Neural progenitor cell (in vitro differentiated cells): ENCODE results near the gene POLD4. TPM values are rescaled to one million over a fixed set of nuclear protein-coding genes. Genes with fewer than 3 reads are reported as not detected.

Source experiments
- DNase-seq: peaks from one replicate; pipeline ENCODE4 v3.0.0-alpha.2; 2016; ENCODE audit warnings: low spot score
- H2AFZ ChIP-seq: fragments of 200-600 bp; sonication (generic); replicated peaks from 2 replicates; pipeline ENCODE4 v1.6.1; 2016; ENCODE audit warnings: antibody characterized with exemption
- H3F3A ChIP-seq: fragments of 200-600 bp; sonication (generic); 2 replicates; pipeline ENCODE4 v1.6.1; 2016; ENCODE audit warnings: antibody characterized with exemption, low read depth
- H3K27ac ChIP-seq: fragments of 200-600 bp; sonication (generic); 2 replicates; pipeline ENCODE4 v1.5.1; 2016; ENCODE audit warnings: mild to moderate bottlenecking
- H3K27me3 ChIP-seq: fragments of 200-600 bp; sonication (generic); 2 replicates; pipeline ENCODE4 v1.6.1; 2016; ENCODE audit warnings: mild to moderate bottlenecking, moderate library complexity
- H3K36me3 ChIP-seq: fragments of 200-600 bp; sonication (generic); 2 replicates; pipeline ENCODE4 v1.5.1; 2016
- H3K4me1 ChIP-seq: fragments of 200-600 bp; sonication (generic); 2 replicates; pipeline ENCODE4 v1.6.1; 2016; ENCODE audit warnings: mixed run types
- H3K4me2 ChIP-seq: fragments of 200-600 bp; sonication (generic); 2 replicates; pipeline ENCODE4 v1.6.1; 2016
- H3K4me3 ChIP-seq: fragments of 200-600 bp; sonication (generic); 2 replicates; pipeline ENCODE4 v1.5.1; 2016
- H3K79me2 ChIP-seq: fragments of 200-600 bp; sonication (generic); 2 replicates; pipeline ENCODE4 v1.6.1; 2016; ENCODE audit warnings: low read depth
- H3K9ac ChIP-seq: fragments of 200-600 bp; sonication (generic); 2 replicates; pipeline ENCODE4 v1.6.1; 2016
- H3K9me3 ChIP-seq: fragments of 200-600 bp; sonication (generic); 2 replicates; pipeline ENCODE4 v1.5.1; 2016; ENCODE audit warnings: low read depth
- H4K20me1 ChIP-seq: fragments of 200-600 bp; sonication (generic); 2 replicates; pipeline ENCODE4 v1.6.1; 2016; ENCODE audit warnings: low read depth
- H3K27ac Mint-ChIP-seq: 3 replicates; pipeline ENCODE4 v1.8.0; 2021; ENCODE audit warnings: mixed read lengths
- H3K27me3 Mint-ChIP-seq: 2 replicates; pipeline ENCODE4 v1.8.0; 2022; ENCODE audit warnings: low read depth, mild to moderate bottlenecking, inconsistent platforms, moderate library complexity, mixed read lengths; ENCODE audit not compliant: insufficient read depth
- H3K36me3 Mint-ChIP-seq: 3 replicates; pipeline ENCODE4 v1.8.0; 2021; ENCODE audit warnings: mixed read lengths
- H3K4me1 Mint-ChIP-seq: 3 replicates; pipeline ENCODE4 v1.8.0; 2021; ENCODE audit warnings: mixed read lengths
- H3K4me3 Mint-ChIP-seq: 3 replicates; pipeline ENCODE4 v1.8.0; 2021; ENCODE audit warnings: mild to moderate bottlenecking, moderate library complexity, mixed read lengths
- H3K9me3 Mint-ChIP-seq: 3 replicates; pipeline ENCODE4 v1.8.0; 2020; ENCODE audit warnings: mixed read lengths
- EZH2 ChIP-seq: fragments of 200-600 bp; sonication (generic); IDR thresholded peaks from 2 replicates; pipeline ENCODE4 v1.6.1; 2017; ENCODE audit warnings: antibody characterized with exemption, mild to moderate bottlenecking, moderate library complexity
- EZH2phosphoT487 ChIP-seq: fragments of 200-600 bp; sonication (generic); IDR thresholded peaks from 2 replicates; pipeline ENCODE4 v1.6.1; 2017; ENCODE audit warnings: antibody characterized with exemption
- total RNA-seq: library from RNA; depleted of rRNA; stranded (reverse); fragments of >200 nt; gene quantifications from 2 replicates; pipeline ENCODE4 v1.2.3, GENCODE V29; 2015; ENCODE audit warnings: low replicate concordance
- TF ChIP-seq, protein P1 (sequence below): fragments of 200-600 bp; sonication (generic); IDR thresholded peaks from 2 replicates; pipeline ENCODE4 v1.5.1; 2017; ENCODE audit warnings: antibody characterized with exemption, mild to moderate bottlenecking

The POLD4 gene
- total RNA-seq, 1 donor from 2014 or later: 1.1 TPM

DNA sequence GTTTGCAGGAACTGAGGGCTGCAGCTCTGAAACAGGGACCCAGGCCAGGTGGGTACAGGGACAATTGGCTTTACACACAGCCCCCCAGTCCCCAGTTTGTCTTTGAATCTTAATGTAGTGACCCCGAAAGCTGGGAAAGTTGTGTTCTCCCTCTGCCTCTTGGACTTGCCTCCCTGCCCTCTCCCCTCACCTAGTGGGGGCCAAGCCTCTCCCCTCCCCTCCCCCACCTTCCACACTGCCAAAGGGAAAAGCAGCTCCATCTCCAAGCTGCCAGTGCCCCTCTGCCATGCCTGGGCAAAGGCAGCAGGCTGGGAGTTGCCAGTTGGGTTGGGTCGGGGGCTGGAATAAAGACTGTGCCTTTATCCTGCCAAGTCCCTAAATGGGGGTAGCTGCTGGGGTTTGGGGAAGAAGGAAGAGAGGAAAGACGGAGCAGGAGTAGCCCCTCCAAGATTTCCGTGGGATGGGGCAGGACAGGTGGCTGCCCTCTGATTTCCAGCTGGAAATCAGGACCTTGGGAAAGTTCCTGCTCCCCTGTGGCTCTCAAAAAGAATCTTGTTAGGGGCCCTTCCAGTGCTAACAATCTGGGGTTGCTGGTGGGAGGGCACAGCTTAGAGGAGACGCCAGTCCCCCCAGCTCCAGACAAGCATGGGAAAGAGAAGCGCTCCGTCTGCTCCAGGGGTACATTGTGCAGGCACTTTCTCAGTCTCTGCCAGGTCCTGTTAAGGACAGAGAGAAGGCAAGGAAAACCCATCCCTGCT, 22.9 kb upstream of the POLD4 start:
- Mint-ChIP-seq H3K4me3 (peak overlapping the region; percentile 72), H3K27me3 (peaks cover 18% of the 10 kb centered on the region), H3K36me3 (no peaks in the 10 kb centered on the region), H3K9me3 (no peaks in the 10 kb centered on the region), H3K4me1 (peaks cover 38% of the 10 kb centered on the region), H3K27ac (no peak overlapping the region)
- Histone ChIP-seq H4K20me1 (peaks cover 9% of the 10 kb centered on the region), H3K9ac (no peak overlapping the region), H3K27ac (no peak overlapping the region), H3K4me1 (peaks cover 44% of the 10 kb centered on the region), H3K79me2 (no peaks in the 10 kb centered on the region), H3K4me3 (peak overlapping the region; percentile 32), H3K27me3 (peaks cover 68% of the 10 kb centered on the region), H3K9me3 (no peaks in the 10 kb centered on the region), H3K36me3 (no peaks in the 10 kb centered on the region), H2AFZ (no peak overlapping the region), H3F3A (peaks cover 45% of the 10 kb centered on the region), H3K4me2 (peak overlapping the region; percentile 92)
- peak; percentile 45 for DNase-seq
- TF ChIP-seq EZH2phosphoT487: no peak

DNA sequence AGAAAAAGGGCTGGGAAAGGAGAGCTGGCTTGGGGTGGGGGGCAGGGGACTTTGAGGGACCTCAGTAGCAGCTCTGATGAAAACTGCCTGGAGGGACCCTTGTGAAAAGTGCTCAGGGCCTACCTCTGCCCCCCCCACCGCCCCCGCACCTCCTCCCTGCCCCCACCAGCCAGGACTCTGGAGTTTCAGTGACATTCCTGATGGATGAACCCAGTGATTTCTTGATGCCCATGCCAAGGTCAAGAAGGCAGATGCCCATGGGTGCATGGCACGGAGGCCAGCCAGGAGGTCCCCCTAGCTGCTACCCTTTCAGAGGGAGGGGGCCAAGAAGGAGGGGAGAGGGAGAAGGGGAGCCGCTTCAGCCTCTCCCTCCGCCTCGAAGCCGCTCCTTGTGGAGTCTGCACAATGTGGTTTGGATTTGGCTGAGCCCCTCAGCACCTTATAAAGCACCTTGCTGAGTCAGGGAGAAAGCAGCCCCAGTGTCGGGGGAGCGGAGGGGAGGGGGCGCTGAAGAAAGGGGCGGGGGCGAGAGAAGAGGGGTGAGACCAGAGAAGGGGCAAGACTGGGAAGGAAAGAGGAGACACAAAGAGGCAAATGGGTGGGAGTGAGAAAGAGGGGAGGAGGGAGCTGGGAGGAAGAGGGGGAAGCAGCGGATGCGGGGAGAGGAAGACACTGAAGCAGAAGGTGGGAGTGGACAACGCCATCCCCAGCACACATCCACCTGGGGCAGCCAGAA, 22.1 kb upstream of the POLD4 start:
- TF ChIP-seq, protein P1, sequence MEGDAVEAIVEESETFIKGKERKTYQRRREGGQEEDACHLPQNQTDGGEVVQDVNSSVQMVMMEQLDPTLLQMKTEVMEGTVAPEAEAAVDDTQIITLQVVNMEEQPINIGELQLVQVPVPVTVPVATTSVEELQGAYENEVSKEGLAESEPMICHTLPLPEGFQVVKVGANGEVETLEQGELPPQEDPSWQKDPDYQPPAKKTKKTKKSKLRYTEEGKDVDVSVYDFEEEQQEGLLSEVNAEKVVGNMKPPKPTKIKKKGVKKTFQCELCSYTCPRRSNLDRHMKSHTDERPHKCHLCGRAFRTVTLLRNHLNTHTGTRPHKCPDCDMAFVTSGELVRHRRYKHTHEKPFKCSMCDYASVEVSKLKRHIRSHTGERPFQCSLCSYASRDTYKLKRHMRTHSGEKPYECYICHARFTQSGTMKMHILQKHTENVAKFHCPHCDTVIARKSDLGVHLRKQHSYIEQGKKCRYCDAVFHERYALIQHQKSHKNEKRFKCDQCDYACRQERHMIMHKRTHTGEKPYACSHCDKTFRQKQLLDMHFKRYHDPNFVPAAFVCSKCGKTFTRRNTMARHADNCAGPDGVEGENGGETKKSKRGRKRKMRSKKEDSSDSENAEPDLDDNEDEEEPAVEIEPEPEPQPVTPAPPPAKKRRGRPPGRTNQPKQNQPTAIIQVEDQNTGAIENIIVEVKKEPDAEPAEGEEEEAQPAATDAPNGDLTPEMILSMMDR: no peak
- TF ChIP-seq EZH2phosphoT487 (no peak), EZH2 (no peak)
- Histone ChIP-seq H3K27ac (no peak overlapping the region), H3K4me1 (peaks cover 51% of the 10 kb centered on the region), H3K27me3 (peaks cover 73% of the 10 kb centered on the region), H3F3A (peaks cover 46% of the 10 kb centered on the region), H4K20me1 (peaks cover 16% of the 10 kb centered on the region), H3K4me3 (peak overlapping the region; percentile 32), H3K79me2 (no peaks in the 10 kb centered on the region), H3K9ac (no peak overlapping the region), H3K4me2 (peak overlapping the region; percentile 92), H3K9me3 (no peaks in the 10 kb centered on the region), H3K36me3 (no peaks in the 10 kb centered on the region), H2AFZ (peak overlapping the region; percentile 38)
- peak; percentile 41 for DNase-seq
- Mint-ChIP-seq H3K4me3 (peak overlapping the region; percentile 72), H3K9me3 (no peaks in the 10 kb centered on the region), H3K27ac (no peak overlapping the region), H3K27me3 (peaks cover 23% of the 10 kb centered on the region), H3K4me1 (peaks cover 44% of the 10 kb centered on the region), H3K36me3 (no peaks in the 10 kb centered on the region)

DNA sequence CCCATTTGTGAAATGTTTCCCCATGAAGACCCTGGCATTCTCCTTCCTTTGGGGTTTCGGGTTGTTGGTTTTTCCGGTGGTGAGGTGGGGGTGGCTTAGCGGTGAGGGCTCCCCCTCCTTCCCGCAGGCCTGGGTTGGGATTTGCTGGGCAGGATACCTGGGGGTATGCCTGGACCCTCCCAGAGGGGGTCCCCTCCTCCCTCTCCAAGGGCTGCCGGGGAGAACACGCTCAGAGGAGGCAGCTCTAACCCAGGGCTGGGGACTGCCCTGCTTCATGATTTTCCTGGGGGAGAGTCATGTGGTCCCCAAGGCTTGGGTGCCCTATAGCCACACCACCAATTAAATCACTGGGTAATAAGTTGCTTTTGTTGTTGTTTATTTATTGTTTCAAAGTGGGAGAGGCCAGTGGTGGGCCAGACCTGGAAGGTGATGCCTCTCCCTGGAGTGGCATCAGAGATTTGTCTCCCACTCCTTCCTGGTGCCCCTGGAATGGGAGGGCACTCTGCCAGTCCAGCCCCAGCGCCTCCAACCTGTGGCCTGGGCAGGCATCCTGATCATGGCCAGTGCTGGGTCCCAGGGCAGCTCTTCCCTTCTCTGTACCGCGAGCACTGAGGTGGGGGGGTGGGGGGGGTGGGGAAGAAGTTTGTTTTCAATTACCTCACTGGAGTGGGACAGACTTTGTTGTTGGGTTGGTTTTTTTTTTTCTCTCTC, 21.4 kb upstream of the POLD4 start:
- peaks cover 46% of the 10 kb centered on the region for H3F3A ChIP-seq
- no peak overlapping the region for H3K27ac ChIP-seq
- peak overlapping the region; percentile 88 for H3K4me3 ChIP-seq
- H3K9me3 Mint-ChIP-seq: no peaks in the 10 kb centered on the region
- no peaks in the 10 kb centered on the region for H3K79me2 ChIP-seq
- H3K36me3 Mint-ChIP-seq: no peaks in the 10 kb centered on the region
- peaks cover 48% of the 10 kb centered on the region for H3K4me1 Mint-ChIP-seq
- TF ChIP-seq, protein P1: no peak
- TF ChIP-seq EZH2phosphoT487: no peak
- TF ChIP-seq EZH2: no peak
- H3K4me2 ChIP-seq: peak overlapping the region; percentile 92
- DNase-seq: no peak
- peaks cover 80% of the 10 kb centered on the region for H3K27me3 ChIP-seq
- H3K27me3 Mint-ChIP-seq: peaks cover 23% of the 10 kb centered on the region
- H3K27ac Mint-ChIP-seq: peak overlapping the region; percentile 8
- H3K4me3 Mint-ChIP-seq: peak overlapping the region; percentile 85
- H2AFZ ChIP-seq: no peak overlapping the region
- H3K36me3 ChIP-seq: no peaks in the 10 kb centered on the region
- no peaks in the 10 kb centered on the region for H3K9me3 ChIP-seq
- peaks cover 52% of the 10 kb centered on the region for H3K4me1 ChIP-seq
- peaks cover 16% of the 10 kb centered on the region for H4K20me1 ChIP-seq
- no peak overlapping the region for H3K9ac ChIP-seq
